GM21825 (cell line): Measurements from ENCODE around the gene DSTN.

ENCODE experiments used
- ATAC-seq: cut with Tn5 transposase; IDR thresholded peaks from one replicate; pipeline ENCODE4 v1.9.1; 2021; ENCODE audit warnings: mild to moderate bottlenecking, moderate library complexity; ENCODE audit not compliant: unreplicated experiment

The DSTN gene

DNA sequence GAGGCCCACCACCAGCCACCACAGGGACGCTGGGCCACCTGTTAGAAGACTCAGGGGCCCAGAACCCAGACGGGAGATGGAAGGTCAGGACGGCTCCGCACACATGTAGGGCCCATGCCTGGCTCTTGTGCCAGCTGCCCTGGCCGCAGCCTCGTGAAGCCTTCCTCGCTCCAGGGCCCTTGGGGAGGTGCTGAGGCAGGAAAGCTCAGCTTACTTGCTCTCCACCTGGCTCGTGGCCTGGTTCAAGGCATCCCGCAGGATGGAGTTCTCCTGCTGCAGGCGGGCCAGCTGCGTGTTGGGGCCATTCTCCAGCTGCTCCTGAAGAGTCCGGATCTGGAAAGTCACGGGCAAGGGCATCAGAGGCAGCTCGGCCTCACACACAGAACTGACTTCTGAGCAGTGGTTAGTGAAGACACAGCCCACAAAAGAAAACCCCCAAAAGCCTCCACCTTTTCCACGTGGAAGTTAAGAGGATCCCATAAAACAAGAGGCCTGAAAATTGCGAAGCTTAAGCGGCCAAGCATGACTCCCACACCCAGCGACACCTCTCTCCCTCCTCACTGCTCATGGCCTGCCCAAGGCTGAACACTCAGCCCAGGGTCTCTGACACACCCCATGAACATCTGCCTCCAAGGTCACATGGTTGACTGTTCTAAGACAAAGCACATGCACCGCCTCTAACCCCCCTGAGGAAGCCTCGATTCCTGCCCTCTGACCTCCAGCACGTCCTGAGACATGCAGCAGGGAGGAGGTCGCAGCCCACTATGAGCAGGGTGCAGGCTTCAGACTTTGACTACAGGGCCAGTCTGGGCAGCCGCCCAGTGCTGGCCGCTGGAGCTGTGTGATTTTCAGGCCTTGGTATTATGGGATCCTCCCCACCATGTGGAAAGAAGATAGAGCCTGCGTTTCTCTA is 65.7 kb downstream of the DSTN start:
- no peak for ATAC-seq

DNA sequence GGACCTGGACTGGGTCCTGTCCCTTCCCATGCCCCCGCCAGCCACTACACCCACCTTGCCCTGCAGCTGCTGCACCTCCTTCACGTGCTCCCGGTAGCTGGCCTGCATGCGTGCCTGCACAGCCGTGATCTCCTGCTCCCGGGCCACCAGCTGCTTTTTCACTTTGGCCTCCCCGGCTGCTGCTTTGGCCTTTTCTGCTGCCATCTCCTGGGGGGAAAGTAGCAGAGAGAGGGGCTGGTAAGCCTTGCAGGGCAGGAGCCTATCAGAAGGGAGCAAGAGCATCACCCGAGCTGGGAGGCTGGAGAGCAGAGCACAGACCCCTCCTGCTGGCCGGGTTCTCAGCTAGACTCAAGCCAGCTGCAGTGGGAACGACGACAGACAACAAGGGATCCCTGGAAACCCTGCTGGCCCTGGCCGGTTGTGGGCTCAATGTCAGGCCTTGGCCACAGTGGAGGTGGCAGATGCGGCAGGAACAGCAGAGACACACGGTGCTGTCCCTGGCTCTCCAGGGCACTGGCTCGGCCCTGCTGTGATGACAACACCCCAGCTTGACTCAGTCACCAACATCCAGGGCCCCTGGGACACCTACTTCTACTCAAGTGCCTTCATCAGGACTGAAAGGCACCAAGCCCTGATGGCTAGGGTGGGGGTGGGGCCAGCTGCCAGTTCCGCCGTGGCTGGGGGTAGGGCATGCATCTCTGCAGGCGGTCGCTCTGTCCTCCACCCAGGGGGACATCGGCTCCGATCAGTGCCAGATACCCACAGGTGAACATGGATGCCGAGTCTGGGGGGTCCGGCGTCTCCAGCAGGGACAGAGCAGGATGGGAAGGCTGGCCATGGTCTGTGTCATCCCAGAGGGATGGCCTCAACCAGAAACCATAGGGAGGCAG is 66.9 kb downstream of the DSTN start:
- no peak for ATAC-seq

GRCh38 chr20:17637413-17637780 is 67.5 kb downstream of the DSTN start:
- ATAC-seq: no peak

DNA sequence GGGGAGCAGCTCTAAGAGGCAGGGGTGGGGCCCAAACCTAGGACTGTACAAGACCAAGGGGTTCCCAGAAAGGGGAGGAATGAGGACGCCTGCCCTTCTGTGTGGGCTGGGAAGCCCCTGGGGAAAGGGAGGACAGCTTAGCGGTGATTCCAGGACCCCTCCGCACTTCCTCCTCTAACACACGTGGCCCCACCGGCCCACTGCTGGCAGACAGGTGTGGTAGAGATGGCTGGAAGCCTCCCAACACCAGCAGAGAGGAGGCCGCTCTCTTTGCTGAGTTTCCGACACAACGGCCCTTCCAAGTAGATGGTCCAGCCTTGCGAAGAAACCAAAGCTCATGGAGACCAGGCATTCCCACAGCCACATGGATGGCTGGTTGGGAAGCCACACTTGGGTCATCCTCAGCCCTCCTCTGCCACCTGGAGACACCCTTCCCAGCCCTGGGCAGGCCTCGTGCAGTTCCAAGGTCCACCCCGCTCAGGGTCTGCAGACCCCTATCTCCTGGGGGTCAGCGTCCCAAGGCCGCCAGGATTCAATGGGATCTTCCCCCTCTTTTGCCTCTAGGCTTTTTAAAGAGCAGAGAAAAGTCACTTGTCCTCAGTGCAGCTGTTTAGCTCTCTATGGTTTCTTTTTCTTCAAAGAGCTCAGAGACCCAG is 68.2 kb downstream of the DSTN start:
- no peak for ATAC-seq

- ATAC-seq: no peak
Measured at GRCh38 chr20:17638835-17639407, 69.0 kb downstream of the DSTN start.

DNA sequence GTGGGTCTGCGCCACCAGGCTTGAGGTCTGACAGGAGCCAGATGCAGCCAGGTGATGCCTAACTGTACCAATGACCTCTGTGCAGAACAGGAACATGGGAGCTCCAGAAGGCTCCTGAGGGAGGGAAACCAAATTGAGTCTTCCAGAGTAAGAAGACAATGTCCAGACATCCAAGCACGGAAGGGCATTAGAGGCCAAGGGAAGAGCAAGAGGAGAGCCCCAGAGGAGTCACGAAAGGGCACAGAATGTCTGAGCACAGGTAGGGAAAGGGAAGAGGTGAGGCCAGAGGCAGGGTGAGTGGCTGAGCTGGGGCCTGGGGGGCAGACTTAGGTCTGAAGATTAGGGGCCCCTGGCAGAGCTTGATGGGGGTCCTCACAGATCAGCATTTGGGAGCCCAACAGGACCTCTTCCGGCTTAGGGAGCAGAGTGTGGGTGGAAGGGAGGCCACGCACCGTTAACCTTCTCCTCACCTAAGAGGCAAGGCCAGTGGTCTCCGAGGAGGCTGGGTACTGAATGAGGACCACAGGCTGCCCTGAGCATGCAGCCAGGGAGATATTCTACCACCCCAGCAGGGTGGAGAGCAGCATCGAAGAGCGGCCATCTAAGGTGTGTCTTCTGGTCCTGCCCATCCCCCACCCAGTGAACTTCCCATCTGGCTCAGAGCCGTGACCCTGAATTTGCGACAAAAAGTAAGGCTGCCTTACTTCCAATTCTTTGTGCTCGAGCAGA is 70.4 kb downstream of the DSTN start:
- no peak for ATAC-seq

DNA sequence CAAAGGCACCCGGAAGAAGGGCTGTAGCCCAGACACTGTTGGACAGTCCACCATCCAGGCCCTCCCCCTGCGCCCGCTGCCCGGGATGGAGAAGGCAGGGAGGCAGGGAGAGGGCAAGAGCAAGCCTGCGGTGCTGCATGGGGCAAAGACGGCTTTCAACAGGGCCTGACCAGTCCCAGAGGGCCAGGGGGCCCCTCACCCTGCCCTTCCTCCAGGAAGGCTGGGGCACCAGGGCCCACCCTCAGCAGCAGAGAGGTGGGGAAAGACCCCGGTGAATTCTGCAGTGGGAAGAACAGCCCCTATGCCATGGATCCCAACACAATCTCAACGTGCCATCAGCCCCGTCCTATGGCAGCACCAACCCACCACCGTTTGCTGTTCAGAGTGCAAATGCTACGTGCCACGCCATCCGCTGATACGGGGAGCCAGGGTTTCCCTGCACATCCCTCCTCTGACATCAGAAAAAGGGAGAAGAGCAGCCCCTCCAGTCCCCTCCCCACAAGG is 71.1 kb downstream of the DSTN start:
- no peak for ATAC-seq

- ATAC-seq: no peak
Measured at GRCh38 chr20:17641520-17641964, 71.7 kb downstream of the DSTN start.

DNA sequence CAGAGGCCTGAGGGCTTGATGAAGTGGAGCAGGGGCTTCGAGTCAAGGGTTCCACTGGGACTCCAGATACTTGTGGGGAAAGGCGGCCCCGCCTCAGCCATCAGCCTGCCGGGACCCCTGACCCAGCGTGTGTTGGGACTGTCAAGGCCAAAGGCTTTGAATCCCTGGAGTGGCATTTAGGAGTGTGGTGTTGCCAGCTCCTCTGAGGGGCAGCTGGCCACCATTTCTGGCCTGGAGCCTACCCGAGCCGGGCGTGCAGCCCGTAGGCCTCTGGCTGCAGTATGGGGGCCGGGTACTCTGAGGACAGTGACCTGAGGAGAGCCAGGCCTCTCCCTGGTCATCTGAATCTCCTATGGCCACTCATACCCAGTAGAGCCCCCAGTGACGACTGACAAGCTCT is 72.1 kb downstream of the DSTN start:
- no peak for ATAC-seq

DNA sequence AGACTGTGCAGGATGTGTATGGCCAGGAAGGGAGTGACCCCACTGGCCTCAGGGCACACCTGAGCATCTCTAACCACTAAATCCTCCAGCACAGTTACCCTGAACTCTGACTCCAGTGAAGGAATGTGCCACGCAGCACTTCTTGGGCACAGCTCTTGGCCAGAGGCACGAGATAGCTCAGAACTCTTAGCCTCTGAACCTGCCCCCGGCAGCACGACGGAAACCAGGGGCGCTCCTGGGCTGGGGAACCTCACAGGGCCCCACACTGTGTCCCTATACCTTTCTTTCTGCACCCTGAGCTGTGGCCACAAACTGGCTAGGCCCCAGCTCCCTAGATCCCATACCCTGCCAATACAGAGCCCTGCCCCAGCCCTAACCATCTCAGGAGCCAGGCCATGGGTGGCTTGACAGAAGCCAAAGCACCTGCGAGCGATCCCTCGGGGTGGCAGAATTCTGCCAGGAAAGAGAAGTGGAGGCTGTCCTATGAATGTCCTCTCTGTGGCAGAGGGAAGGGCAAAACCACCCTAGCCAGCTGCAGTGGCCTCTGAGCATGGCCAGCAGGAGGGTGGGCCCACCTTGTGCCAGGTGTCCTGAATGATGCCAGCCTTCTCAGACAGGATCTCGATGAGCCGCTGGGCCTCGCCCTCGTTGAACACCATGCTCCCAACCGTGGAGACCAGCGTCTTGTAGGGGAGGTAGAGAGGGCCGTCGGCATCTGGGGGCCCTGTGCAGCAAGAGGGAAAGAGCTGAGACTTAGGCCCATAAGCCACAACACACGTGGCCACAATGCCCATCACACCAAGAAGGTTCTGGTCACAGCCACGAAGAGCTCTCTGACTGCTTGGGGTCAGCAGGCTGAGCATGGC is 72.8 kb downstream of the DSTN start:
- no peak for ATAC-seq

DNA sequence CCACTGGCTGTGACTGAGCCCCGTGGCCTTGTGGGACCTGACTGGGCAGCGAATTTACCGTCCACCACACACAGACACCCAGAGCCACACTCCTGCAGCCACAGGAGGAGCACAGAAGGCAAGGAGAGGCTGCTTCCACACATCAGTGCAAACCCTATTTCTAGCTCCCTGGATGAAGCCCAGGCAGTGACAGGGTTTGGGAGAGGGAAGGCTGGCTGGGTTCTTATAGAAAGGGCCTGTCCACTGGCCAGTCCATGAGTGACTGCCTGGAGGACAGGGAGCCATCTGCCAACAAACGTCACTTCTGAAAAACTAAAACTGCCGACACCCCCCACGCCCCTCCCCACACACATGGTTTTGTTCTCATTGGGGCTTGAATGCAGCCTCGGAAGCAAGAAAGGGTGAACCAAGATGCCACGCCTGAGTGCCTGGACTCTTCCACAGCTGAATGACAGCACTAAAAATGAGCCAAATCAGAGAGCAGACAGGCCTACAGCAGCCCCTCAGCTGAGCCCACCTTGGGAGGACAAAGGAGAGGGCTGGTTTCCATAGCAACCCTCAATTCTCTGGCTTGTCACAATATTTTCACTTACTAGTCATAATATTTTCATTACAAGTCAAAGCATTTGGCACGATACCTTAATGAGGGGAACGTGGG is 73.8 kb downstream of the DSTN start:
- ATAC-seq: no peak

DNA sequence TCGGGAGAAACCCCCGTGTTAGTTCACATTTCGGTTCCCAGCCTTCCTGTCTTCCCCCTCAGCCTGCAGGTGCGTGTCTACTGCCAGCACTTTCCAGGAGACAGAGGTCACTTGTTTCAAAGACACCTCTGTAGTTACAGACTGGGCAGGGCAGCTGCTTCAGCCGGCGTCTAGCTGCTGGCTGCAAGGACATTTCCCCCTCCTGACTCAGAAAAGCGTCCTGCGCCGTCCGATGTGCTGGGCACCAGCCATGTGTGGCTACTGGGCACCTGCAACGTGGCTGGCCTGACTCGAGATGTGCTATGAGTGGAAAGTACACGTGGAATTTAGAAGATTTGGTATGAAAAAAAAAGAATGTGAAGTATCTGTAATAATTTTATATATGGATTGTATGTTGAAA is 74.6 kb downstream of the DSTN start:
- ATAC-seq: no peak

- ATAC-seq: no peak
Measured at GRCh38 chr20:17645010-17645409, 75.1 kb downstream of the DSTN start.

- ATAC-seq: no peak
Measured at GRCh38 chr20:17645546-17646208, 75.8 kb downstream of the DSTN start.

DNA sequence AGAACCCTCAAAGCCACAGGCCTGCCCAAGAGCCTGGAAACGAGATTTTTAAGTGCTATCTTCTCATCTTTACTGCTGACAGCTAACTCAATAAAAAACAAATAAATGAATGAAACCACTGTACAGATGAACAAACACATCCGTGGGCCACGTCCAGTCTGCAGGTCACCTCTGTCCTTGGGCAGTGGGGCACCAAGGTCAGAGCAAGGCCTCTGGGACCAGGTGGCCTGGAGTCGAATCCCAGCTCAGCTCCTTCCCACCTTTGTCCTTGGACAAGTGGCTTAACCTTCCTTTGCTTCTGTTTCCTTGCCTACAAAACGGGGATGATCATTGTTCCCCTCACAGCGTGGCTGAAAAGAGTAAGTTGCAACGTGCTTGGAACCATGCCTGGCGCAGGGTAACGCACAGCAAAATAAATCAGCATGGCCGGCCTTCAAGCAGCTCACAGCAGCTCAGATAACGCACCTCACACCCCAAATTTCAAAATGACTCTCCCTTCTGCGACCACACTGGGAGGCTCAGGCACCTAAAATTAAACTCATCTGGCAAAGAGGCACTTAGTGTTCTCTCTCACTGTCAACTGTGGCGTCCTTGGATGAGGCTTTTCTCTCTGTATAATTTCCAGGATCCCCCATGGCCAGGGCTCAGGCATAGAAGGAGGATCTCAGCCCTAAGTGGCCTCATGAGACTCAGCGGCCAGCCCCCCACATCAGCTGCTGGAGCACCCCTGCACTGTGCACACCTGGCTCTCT is 76.5 kb downstream of the DSTN start:
- ATAC-seq: no peak

- ATAC-seq: no peak
Measured at GRCh38 chr20:17646961-17647301, 77.1 kb downstream of the DSTN start.
